Measurements from ENCODE around the gene RUBCNL.

GRCh38 chr13:46339035-46339666, 47.9 kb downstream of the RUBCNL start:
- TF ChIP-seq EP300 (IDR thresholded peaks at IDR 0.05) (no peak), POLR2AphosphoS5 (IDR thresholded peaks at IDR 0.05) (peak in 1 of 2 donors; percentile 20)
